HK-2 (cell line): Measurements from ENCODE around the gene COMP.

ENCODE experiments used
- DNase-seq: peaks from one replicate; pipeline ENCODE4 v3.0.0-alpha.2; 2018; ENCODE audit not compliant: unreplicated experiment

The COMP gene

GRCh38 chr19:18803550-18804138 is 12.5 kb upstream of the COMP start:
- DNase-seq = no peak

GRCh38 chr19:18802354-18802753 is 11.2 kb upstream of the COMP start:
- DNase-seq = no peak

- no peak for DNase-seq
Measured at GRCh38 chr19:18800636-18801035, 9.5 kb upstream of the COMP start.

- no peak for DNase-seq
Measured at GRCh38 chr19:18800079-18800478, 9.0 kb upstream of the COMP start.

- no peak for DNase-seq
Measured at GRCh38 chr19:18799389-18799970, 8.4 kb upstream of the COMP start.

- no peak for DNase-seq
Measured at GRCh38 chr19:18798384-18799352, 7.6 kb upstream of the COMP start.

GRCh38 chr19:18796239-18796638 is 5.1 kb upstream of the COMP start:
- DNase-seq = no peak

GRCh38 chr19:18795540-18795939 is 4.4 kb upstream of the COMP start:
- DNase-seq = no peak

- no peak for DNase-seq
Measured at GRCh38 chr19:18794692-18795091, 3.6 kb upstream of the COMP start.

GRCh38 chr19:18794029-18794313 is 2.9 kb upstream of the COMP start:
- DNase-seq = no peak

GRCh38 chr19:18793144-18794028 is 2.3 kb upstream of the COMP start:
- no peak for DNase-seq

GRCh38 chr19:18792661-18793060 is 1.6 kb upstream of the COMP start:
- no peak for DNase-seq

- no peak for DNase-seq
Measured at GRCh38 chr19:18791315-18791678, 192 bp upstream of the COMP start.

GRCh38 chr19:18789883-18790565 is 1.1 kb downstream of the COMP start:
- DNase-seq = no peak

- no peak for DNase-seq
Measured at GRCh38 chr19:18789422-18789869, 1.7 kb downstream of the COMP start.

GRCh38 chr19:18788529-18789421 is 2.3 kb downstream of the COMP start:
- DNase-seq = no peak

GRCh38 chr19:18785179-18786124 is 5.7 kb downstream of the COMP start:
- no peak for DNase-seq

- DNase-seq = no peak
Measured at GRCh38 chr19:18784786-18785120, 6.4 kb downstream of the COMP start.
